ENCODE measurements around the gene PWP1. TPM values are rescaled to one million over a fixed set of nuclear protein-coding genes. Genes with fewer than 3 reads are reported as not detected.

PWP1 gene
- polyA plus RNA-seq, 1 donor (not counting 4 experiments of a cell fraction or from before 2014, with no cell fraction given): 137 TPM

DNA sequence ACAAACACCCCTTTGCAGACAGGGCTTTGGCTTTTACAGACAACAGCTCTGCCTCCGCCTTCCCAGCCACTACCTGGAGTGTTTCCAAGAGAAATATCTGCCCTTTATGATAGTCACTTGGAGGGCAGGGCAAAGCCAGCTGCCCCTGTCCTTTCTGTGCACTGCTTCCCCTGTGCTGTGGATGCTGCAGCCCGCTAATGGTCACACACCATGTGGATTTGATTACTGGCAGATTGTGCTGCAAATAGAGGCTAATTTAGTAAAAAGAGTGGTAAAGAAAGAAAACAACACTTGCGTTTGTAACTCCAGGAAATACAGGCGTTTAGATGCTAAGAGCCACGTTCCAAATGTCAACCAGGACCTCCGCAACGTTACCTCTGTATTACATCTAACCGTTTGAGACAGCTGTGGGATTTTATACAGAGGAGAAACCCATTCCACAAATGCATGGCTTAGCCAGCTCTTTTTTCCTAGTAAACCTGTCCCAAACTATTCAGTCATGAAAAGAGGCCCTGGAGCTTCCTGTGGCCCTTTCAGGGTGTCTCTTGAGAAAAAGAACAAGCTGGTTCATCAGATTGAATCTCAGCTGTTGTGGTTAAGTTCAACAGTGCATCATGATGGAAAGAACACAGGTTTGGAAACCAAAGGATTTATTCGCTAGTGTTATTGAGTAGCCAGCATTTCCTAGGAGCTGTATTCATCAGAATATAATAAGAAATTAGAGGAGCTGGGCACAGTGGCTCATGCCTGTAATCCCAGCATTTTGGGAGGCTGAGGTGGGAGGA is 30.1 kb upstream of the PWP1 start:
- Histone ChIP-seq H3K27me3 (ENCODE audit: control insufficient read depth, extremely low read depth, insufficient read depth, low read length) (no peaks in the 10 kb centered on the region), H4K20me1 (ENCODE audit: control insufficient read depth, extremely low read depth, insufficient read depth, low read length) (peaks cover 3% of the 10 kb centered on the region), H3K9ac (ENCODE audit: control insufficient read depth, extremely low read depth, insufficient read depth, low read length) (no peak overlapping the region), H3K4me3 (ENCODE audit: control insufficient read depth in 2 of 3, extremely low read depth in 1 of 3, insufficient read depth in 2 of 3, low read depth in 1 of 3, low read length in 3 of 3) (no peak overlapping the region), H3K4me1 (ENCODE audit: control insufficient read depth, extremely low read depth, insufficient read depth, low read length) (no peaks in the 10 kb centered on the region), H3K27ac (ENCODE audit: control insufficient read depth, insufficient read depth, low read length) (no peak overlapping the region), H3K36me3 (ENCODE audit: control insufficient read depth in 2 of 2, extremely low read depth in 1 of 2, insufficient read depth in 2 of 2, low read length in 2 of 2) (peaks cover 0 to 3% of the 10 kb centered on the region in 2 experiments), H3K4me2 (ENCODE audit: control insufficient read depth, extremely low read depth, insufficient read depth, low read depth, low read length) (no peak overlapping the region), H2AFZ (ENCODE audit: control insufficient read depth, low read length) (no peak overlapping the region), H3K9me1 (ENCODE audit: control insufficient read depth, extremely low read depth, insufficient read depth, low read length) (no peaks in the 10 kb centered on the region), H3K9me3 (ENCODE audit: control insufficient read depth, low read depth, low read length) (no peaks in the 10 kb centered on the region), H3K79me2 (ENCODE audit: control insufficient read depth, insufficient read depth, low read length) (no peaks in the 10 kb centered on the region)
- DNase-seq (ENCODE audit: low read depth, low spot score) (no peak), FAIRE-seq (no peak)
- dilution Hi-C loops (cut with MboI; ENCODE audit: extremely low pct_ligation_motif_present, low sequenced_read_pairs): no loop called here
- no peak for TF ChIP-seq EZH2 (IDR thresholded peaks at IDR 0.05; ENCODE audit: low read length)
- TF ChIP-seq, protein P1, sequence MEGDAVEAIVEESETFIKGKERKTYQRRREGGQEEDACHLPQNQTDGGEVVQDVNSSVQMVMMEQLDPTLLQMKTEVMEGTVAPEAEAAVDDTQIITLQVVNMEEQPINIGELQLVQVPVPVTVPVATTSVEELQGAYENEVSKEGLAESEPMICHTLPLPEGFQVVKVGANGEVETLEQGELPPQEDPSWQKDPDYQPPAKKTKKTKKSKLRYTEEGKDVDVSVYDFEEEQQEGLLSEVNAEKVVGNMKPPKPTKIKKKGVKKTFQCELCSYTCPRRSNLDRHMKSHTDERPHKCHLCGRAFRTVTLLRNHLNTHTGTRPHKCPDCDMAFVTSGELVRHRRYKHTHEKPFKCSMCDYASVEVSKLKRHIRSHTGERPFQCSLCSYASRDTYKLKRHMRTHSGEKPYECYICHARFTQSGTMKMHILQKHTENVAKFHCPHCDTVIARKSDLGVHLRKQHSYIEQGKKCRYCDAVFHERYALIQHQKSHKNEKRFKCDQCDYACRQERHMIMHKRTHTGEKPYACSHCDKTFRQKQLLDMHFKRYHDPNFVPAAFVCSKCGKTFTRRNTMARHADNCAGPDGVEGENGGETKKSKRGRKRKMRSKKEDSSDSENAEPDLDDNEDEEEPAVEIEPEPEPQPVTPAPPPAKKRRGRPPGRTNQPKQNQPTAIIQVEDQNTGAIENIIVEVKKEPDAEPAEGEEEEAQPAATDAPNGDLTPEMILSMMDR (optimal IDR thresholded peaks at IDR 0.05 in 1 of 3, IDR thresholded peaks at IDR 0.05 in 1 of 3, conservative IDR thresholded peaks at IDR 0.05 in 1 of 3; ENCODE audit: extremely low read depth in 1 of 3, insufficient read depth in 2 of 3, low read length in 3 of 3): no peak

DNA sequence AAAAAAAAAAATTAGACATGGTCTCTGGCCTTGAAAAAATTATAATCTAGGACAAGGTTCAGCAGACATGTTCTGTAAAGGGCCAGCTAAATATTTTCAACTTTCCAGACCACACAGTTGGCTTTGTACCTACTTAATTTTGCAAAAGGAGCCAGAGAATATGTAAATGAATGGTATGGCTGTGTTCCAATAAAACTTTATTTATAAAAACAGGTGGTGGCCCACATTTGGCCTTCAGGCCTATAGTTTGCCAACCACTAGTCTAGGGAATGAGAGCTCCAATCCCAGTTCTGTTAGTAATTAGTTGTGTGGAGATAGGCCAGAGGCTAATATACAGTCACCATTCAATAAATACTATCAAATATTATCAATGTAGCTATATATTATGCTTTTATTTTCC is 29.3 kb upstream of the PWP1 start:
- H3K36me3 ChIP-seq (ENCODE audit: control insufficient read depth in 2 of 2, extremely low read depth in 1 of 2, insufficient read depth in 2 of 2, low read length in 2 of 2): peaks cover 0 to 3% of the 10 kb centered on the region in 2 experiments

More for the DNA sequence above, 29.3 kb upstream of the PWP1 start:
- Histone ChIP-seq H3K9me1 (ENCODE audit: control insufficient read depth, extremely low read depth, insufficient read depth, low read length) (no peaks in the 10 kb centered on the region), H3K4me3 (ENCODE audit: control insufficient read depth in 2 of 3, extremely low read depth in 1 of 3, insufficient read depth in 2 of 3, low read depth in 1 of 3, low read length in 3 of 3) (no peak overlapping the region), H3K27ac (ENCODE audit: control insufficient read depth, insufficient read depth, low read length) (no peak overlapping the region), H2AFZ (ENCODE audit: control insufficient read depth, low read length) (no peak overlapping the region), H3K27me3 (ENCODE audit: control insufficient read depth, extremely low read depth, insufficient read depth, low read length) (no peaks in the 10 kb centered on the region), H3K4me1 (ENCODE audit: control insufficient read depth, extremely low read depth, insufficient read depth, low read length) (no peaks in the 10 kb centered on the region), H4K20me1 (ENCODE audit: control insufficient read depth, extremely low read depth, insufficient read depth, low read length) (peaks cover 3% of the 10 kb centered on the region), H3K79me2 (ENCODE audit: control insufficient read depth, insufficient read depth, low read length) (no peaks in the 10 kb centered on the region), H3K4me2 (ENCODE audit: control insufficient read depth, extremely low read depth, insufficient read depth, low read depth, low read length) (no peak overlapping the region), H3K9me3 (ENCODE audit: control insufficient read depth, low read depth, low read length) (no peaks in the 10 kb centered on the region), H3K9ac (ENCODE audit: control insufficient read depth, extremely low read depth, insufficient read depth, low read length) (no peak overlapping the region)
- DNase-seq (ENCODE audit: low read depth, low spot score): no peak
- no peak for FAIRE-seq
- dilution Hi-C loops (cut with MboI; ENCODE audit: extremely low pct_ligation_motif_present, low sequenced_read_pairs): no loop called here
- no peak for TF ChIP-seq EZH2 (IDR thresholded peaks at IDR 0.05; ENCODE audit: low read length)
- TF ChIP-seq, protein P1 (optimal IDR thresholded peaks at IDR 0.05 in 1 of 3, IDR thresholded peaks at IDR 0.05 in 1 of 3, conservative IDR thresholded peaks at IDR 0.05 in 1 of 3; ENCODE audit: extremely low read depth in 1 of 3, insufficient read depth in 2 of 3, low read length in 3 of 3): no peak

Data from keratinocyte (primary cell).